HepG2 (cell line): ENCODE results near the gene AHRR. TPM values are rescaled to one million over a fixed set of nuclear protein-coding genes. Genes with fewer than 3 reads are reported as not detected.

ENCODE experiments used
- ATAC-seq: fragments of 200-7000 bp; cut with Tn5 transposase; 3 replicates; pipeline ENCODE4 v1.9.1; 2020; ENCODE audit warnings: mild to moderate bottlenecking, moderate library complexity
- BruUV-seq: library from RNA; stranded (reverse); fragments of 400-500 nt; replicated peaks from 2 replicates; lab custom pipeline; 2021; lab: Mats Ljungman, UMichigan
- CTCF ChIA-PET: fragments of 300-600 bp; formaldehyde crosslinking; extraction: SDS; loops from one replicate; lab custom pipeline; 2021; ENCODE audit warnings: low total read pairs, inconsistent platforms, low intra/inter-chr PET ratio; lab: Yijun Ruan, JAX
- POLR2A ChIA-PET: fragments of 350-600 bp; sonication (Branson Sonifier 250); formaldehyde crosslinking; loops from one replicate; lab custom pipeline; 2020; ENCODE audit warnings: antibody characterized with exemption, inconsistent platforms; lab: Yijun Ruan, JAX
- DNase-seq: peaks from one replicate; pipeline ENCODE4 v3.0.0-alpha.2; 2015; ENCODE audit warnings: low spot score
- FAIRE-seq: peaks from 3 replicates; lab custom pipeline; 2011; peaks lifted over from hg19 to GRCh38; lab: Jason Lieb, UNC
- H2AFZ ChIP-seq: one replicate; pipeline ENCODE4 v1.6.1; 2011; ENCODE audit warnings: low read length, inconsistent platforms
- H3K27ac ChIP-seq: fragments of 300-600 bp; 3 replicates; pipeline ENCODE4 v1.8.0; 2011; ENCODE audit warnings: mixed run types, mild to moderate bottlenecking, mixed read lengths, low read length, inconsistent platforms; ENCODE audit not compliant: insufficient read depth; ENCODE audit errors: extremely low read length
- H3K27me3 ChIP-seq, 2 experiments: fragments of 200-600 bp in 1 of 2; 2 replicates in 1 of 2; 3 replicates in 1 of 2; pipeline versions ENCODE4 v1.6.0 to v1.8.0; 2011; ENCODE audit warnings: low read length in 2 of 2, mild to moderate bottlenecking in 2 of 2, moderate library complexity in 2 of 2, inconsistent platforms in 1 of 2; ENCODE audit not compliant: insufficient read depth in 2 of 2, control insufficient read depth in 1 of 2
- H3K36me3 ChIP-seq, 2 experiments: fragments of 200-600 bp in 1 of 2; replicated peaks in 1 of 2; 2 replicates in 1 of 2; 3 replicates in 1 of 2; pipeline versions ENCODE4 v1.5.1 to v1.8.0; 2011; ENCODE audit warnings: low read length in 2 of 2, inconsistent platforms in 1 of 2; ENCODE audit not compliant: insufficient read depth in 2 of 2, control insufficient read depth in 1 of 2
- H3K4me1 ChIP-seq: 2 replicates; pipeline ENCODE4 v1.5.1; 2012; ENCODE audit warnings: low read length, inconsistent platforms; ENCODE audit not compliant: insufficient read depth
- H3K4me2 ChIP-seq: 2 replicates; pipeline ENCODE4 v1.6.0; 2011; ENCODE audit warnings: low read depth, low read length, inconsistent platforms
- H3K4me3 ChIP-seq, 3 experiments: fragments of 200-600 bp in 1 of 3; sonication (generic), shearing (Covaris generic) in 1 of 3; replicated peaks in 1 of 3; 2 replicates each; pipeline ENCODE4 v1.5.1; 2011 to 2016; ENCODE audit warnings: low read length in 3 of 3, inconsistent platforms in 2 of 3, low read depth in 2 of 3, mild to moderate bottlenecking in 2 of 3, control low read depth in 1 of 3, mixed read lengths in 1 of 3; ENCODE audit not compliant: insufficient read depth in 1 of 3
- H3K79me2 ChIP-seq: one replicate; pipeline ENCODE4 v1.6.1; 2011; ENCODE audit warnings: low read length, inconsistent platforms; ENCODE audit not compliant: insufficient read depth
- H3K9ac ChIP-seq: 2 replicates; pipeline ENCODE4 v1.6.0; 2011; ENCODE audit warnings: mild to moderate bottlenecking, low read depth, low read length, inconsistent platforms; ENCODE audit not compliant: insufficient read depth
- H3K9me3 ChIP-seq: 2 replicates; pipeline ENCODE4 v1.5.1; 2012; ENCODE audit warnings: mild to moderate bottlenecking, low read length
- H4K20me1 ChIP-seq: 2 replicates; pipeline ENCODE4 v1.6.0; 2011; ENCODE audit warnings: inconsistent platforms, mild to moderate bottlenecking, low read length, moderate library complexity; ENCODE audit not compliant: insufficient read depth
- CEBPZ ChIP-seq: IDR thresholded peaks from 2 replicates; pipeline ENCODE4 v1.6.1; 2012; ENCODE audit warnings: low read length, improper control_type of control experiment
- CSRNP2 ChIP-seq: sonication (generic); formaldehyde crosslinking; conservative IDR thresholded peaks from 2 replicates; pipeline ENCODE4 v1.8.0; 2022; ENCODE audit warnings: low read depth, missing genetic modification reagents
- DPF2 ChIP-seq: sonication (generic); formaldehyde crosslinking; IDR thresholded peaks from 2 replicates; pipeline ENCODE4 v1.4.0; 2020; ENCODE audit warnings: mild to moderate bottlenecking, low read depth, missing genetic modification reagents, borderline replicate concordance
- EZH2 ChIP-seq: conservative IDR thresholded peaks from 2 replicates; pipeline ENCODE4 v1.6.1; 2012; ENCODE audit warnings: mild to moderate bottlenecking, low read depth, low read length, moderate library complexity
- IKZF1 ChIP-seq: fragments of 450-650 bp; IDR thresholded peaks from 2 replicates; pipeline ENCODE4 v1.7.1; 2016
- LCORL ChIP-seq, 2 experiments: fragments of 450-650 bp in 1 of 2; sonication (generic) in 1 of 2; formaldehyde crosslinking in 1 of 2; IDR thresholded peaks; 2 replicates each; pipeline versions ENCODE4 v1.5.0 to v1.6.1; 2017 to 2020; ENCODE audit warnings: antibody characterized with exemption in 1 of 2, missing genetic modification reagents in 1 of 2
- RFXANK ChIP-seq: IDR thresholded peaks from 2 replicates; pipeline ENCODE4 v1.6.1; 2016
- SAP130 ChIP-seq: IDR thresholded peaks from 2 replicates; pipeline ENCODE4 v1.6.1; 2016; ENCODE audit warnings: low read depth
- SYNCRIP ChIP-seq: fragments of 200-400 bp; formaldehyde crosslinking; IDR thresholded peaks from 2 replicates; pipeline ENCODE4 v1.6.1; 2018; ENCODE audit warnings: mild to moderate bottlenecking, low read depth, low read length; ENCODE audit not compliant: insufficient read depth
- ZNF326 ChIP-seq: sonication (generic); formaldehyde crosslinking; IDR thresholded peaks from 2 replicates; pipeline ENCODE4 v1.4.0; 2020; ENCODE audit warnings: missing genetic modification reagents, borderline replicate concordance
- ZNF569 ChIP-seq: sonication (generic); formaldehyde crosslinking; IDR thresholded peaks from 2 replicates; pipeline ENCODE4 v1.5.0; 2020; ENCODE audit warnings: mild to moderate bottlenecking, missing genetic modification reagents, moderate library complexity, borderline replicate concordance
- ZNF780A ChIP-seq: sonication (generic); formaldehyde crosslinking; IDR thresholded peaks from 2 replicates; pipeline ENCODE4 v1.8.0; 2022; ENCODE audit warnings: mild to moderate bottlenecking, missing genetic modification reagents, moderate library complexity
- WGBS: methylation state at CpG from one replicate; pipeline ENCODE4 v1.1.6; 2017; ENCODE audit warnings: low lambda C conversion rate; 5-methylcytosine and 5-hydroxymethylcytosine counted together
- in situ Hi-C: cut with HindIII; loops from 2 replicates; pipeline ENCODE4 v1.10.0; 2017; ENCODE audit warnings: low pct_unique_long_range_greater_than_20kb; ENCODE audit not compliant: extremely low pct_ligation_motif_present
- intact Hi-C: fragments of 100-400 bp; cut with micrococcal nuclease; formaldehyde crosslinking; loops from one replicate; pipeline ENCODE4 v1.10.0; 2022; ENCODE audit not compliant: unreplicated experiment
- polyA plus RNA-seq, 8 experiments: library from polyadenylated mRNA; depleted of rRNA in 3 of 8; stranded (reverse) in 7 of 8; unstranded in 1 of 8; fragments of >200 nt; fragmentation: Illumina TruSeq in 4 of 8; extraction: Trizol in 4 of 8; gene quantifications; 2 replicates each; pipeline versions ENCODE4 v1.2.1 to v1.2.3, GENCODE V29; 2011 to 2016; ENCODE audit warnings: low read depth in 4 of 8, missing spikeins in 1 of 8, mixed read lengths in 1 of 8; ENCODE audit not compliant: insufficient read depth in 1 of 8
- total RNA-seq, 5 experiments: library from RNA; depleted of rRNA; stranded (reverse); fragments of >200 nt; fragmentation: Illumina TruSeq; extraction: Trizol; gene quantifications; 2 replicates each; pipeline ENCODE4 v1.2.3, GENCODE V29; 2016; ENCODE audit warnings: low read depth in 1 of 5
- TF ChIP-seq, protein P1 (sequence below): sonication (generic); formaldehyde crosslinking; IDR thresholded peaks from 2 replicates; pipeline ENCODE4 v1.4.0; 2020; ENCODE audit warnings: low read depth, missing genetic modification reagents
- TF ChIP-seq, protein P2 (sequence below): sonication (generic); formaldehyde crosslinking; IDR thresholded peaks from 2 replicates; pipeline ENCODE4 v1.9.0; 2021; ENCODE audit warnings: missing genetic modification reagents, borderline replicate concordance

AHRR gene
- total and polyA plus RNA-seq, 2 of the 13 experiments (the other 11 are each of a cell fraction or from before 2014, with no cell fraction given), result 0.28 to 0.35 TPM

DNA sequence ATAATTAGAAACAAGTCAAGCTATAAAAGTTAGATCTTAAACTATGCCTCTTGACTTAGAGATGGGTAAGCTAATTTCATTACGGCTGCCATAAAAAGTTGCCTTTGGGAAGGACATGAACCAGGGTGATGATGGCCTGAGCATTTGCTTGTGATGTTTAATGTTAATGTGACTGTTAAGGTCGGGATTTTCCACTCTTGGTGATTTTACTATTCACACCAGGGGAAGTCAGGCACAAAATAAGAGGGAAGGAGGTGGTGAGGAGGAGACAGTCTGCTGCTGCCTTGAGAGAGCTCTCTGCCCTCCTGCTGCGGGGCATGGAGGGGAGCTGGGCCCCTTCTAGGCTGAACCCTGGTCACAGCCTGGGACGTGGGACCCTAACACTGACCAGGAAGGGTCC, 34.4 kb downstream of the AHRR start:
- Histone ChIP-seq H3K4me1 (no peaks in the 10 kb centered on the region), H3K27me3 (no peaks in the 10 kb centered on the region; a peak in 1 of 5 replicates)
- WGBS, result 48% methylated on average over 2 of the region's 4 CpGs
- POLR2A ChIA-PET, result no interaction called here
- ATAC-seq, result no peak
- TF ChIP-seq SAP130 (CRISPR knock-in tag) (no peak), ZNF569 (CRISPR knock-in tag) (no peak), CSRNP2 (no peak), CEBPZ (no peak), ZNF780A (CRISPR knock-in tag) (no peak), RFXANK (CRISPR knock-in tag) (no peak), LCORL (IDR thresholded peaks at IDR 0.05) (no peak), LCORL (CRISPR knock-in tag; IDR thresholded peaks at IDR 0.05) (no peak), IKZF1 (no peak), SYNCRIP (no peak), EZH2 (no peak), DPF2 (CRISPR knock-in tag) (no peak), ZNF326 (CRISPR knock-in tag) (no peak)
- TF ChIP-seq, protein P1, sequence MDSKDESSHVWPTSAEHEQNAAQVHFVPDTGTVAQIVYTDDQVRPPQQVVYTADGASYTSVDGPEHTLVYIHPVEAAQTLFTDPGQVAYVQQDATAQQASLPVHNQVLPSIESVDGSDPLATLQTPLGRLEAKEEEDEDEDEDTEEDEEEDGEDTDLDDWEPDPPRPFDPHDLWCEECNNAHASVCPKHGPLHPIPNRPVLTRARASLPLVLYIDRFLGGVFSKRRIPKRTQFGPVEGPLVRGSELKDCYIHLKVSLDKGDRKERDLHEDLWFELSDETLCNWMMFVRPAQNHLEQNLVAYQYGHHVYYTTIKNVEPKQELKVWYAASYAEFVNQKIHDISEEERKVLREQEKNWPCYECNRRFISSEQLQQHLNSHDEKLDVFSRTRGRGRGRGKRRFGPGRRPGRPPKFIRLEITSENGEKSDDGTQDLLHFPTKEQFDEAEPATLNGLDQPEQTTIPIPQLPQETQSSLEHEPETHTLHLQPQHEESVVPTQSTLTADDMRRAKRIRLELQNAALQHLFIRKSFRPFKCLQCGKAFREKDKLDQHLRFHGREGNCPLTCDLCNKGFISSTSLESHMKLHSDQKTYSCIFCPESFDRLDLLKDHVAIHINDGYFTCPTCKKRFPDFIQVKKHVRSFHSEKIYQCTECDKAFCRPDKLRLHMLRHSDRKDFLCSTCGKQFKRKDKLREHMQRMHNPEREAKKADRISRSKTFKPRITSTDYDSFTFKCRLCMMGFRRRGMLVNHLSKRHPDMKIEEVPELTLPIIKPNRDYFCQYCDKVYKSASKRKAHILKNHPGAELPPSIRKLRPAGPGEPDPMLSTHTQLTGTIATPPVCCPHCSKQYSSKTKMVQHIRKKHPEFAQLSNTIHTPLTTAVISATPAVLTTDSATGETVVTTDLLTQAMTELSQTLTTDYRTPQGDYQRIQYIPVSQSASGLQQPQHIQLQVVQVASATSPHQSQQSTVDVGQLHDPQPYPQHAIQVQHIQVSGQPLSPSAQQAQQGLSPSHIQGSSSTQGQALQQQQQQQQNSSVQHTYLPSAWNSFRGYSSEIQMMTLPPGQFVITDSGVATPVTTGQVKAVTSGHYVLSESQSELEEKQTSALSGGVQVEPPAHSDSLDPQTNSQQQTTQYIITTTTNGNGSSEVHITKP (CRISPR knock-in tag), result no peak
- TF ChIP-seq, protein P2, sequence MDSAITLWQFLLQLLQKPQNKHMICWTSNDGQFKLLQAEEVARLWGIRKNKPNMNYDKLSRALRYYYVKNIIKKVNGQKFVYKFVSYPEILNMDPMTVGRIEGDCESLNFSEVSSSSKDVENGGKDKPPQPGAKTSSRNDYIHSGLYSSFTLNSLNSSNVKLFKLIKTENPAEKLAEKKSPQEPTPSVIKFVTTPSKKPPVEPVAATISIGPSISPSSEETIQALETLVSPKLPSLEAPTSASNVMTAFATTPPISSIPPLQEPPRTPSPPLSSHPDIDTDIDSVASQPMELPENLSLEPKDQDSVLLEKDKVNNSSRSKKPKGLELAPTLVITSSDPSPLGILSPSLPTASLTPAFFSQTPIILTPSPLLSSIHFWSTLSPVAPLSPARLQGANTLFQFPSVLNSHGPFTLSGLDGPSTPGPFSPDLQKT (CRISPR knock-in tag), result no peak
- TF ChIP-seq, all 625 proteins: peak for 0
- no peak overlapping the region for H3K4me3 ChIP-seq
- no peak overlapping the region for H3K27ac ChIP-seq
- H3K4me2 ChIP-seq, result no peak overlapping the region
- FAIRE-seq (no peak), DNase-seq (no peak)
- in situ Hi-C loops (no loop called here), intact Hi-C loops (no loop called here)
- no peaks in the 10 kb centered on the region for H3K79me2 ChIP-seq
- H3K36me3 ChIP-seq, result no peaks in the 10 kb centered on the region
- no peaks in the 10 kb centered on the region for H3K9me3 ChIP-seq
- H2AFZ ChIP-seq, result no peak overlapping the region
- CTCF ChIA-PET, result no interaction called here
- H4K20me1 ChIP-seq, result no peaks in the 10 kb centered on the region
- BruUV-seq, result no TSS peak
- no peak overlapping the region for H3K9ac ChIP-seq
